ENCODE data around the gene TSFM.

GRCh38 chr12:57771236-57771872, 11.2 kb upstream of the TSFM start:
- TF ChIP-seq EZH2 (IDR thresholded peaks at IDR 0.05; ENCODE audit: borderline replicate concordance, low read length) (no peak), CTCF (IDR thresholded peaks at IDR 0.05; ENCODE audit: low read length) (no peak)

All from OCI-LY1 (cell line).